GM19452 (cell line): ENCODE data around the gene SSBP4.

ENCODE experiments used
- ATAC-seq: cut with Tn5 transposase; IDR thresholded peaks from one replicate; pipeline ENCODE4 v1.9.1; 2021; ENCODE audit not compliant: unreplicated experiment

Gene SSBP4

DNA sequence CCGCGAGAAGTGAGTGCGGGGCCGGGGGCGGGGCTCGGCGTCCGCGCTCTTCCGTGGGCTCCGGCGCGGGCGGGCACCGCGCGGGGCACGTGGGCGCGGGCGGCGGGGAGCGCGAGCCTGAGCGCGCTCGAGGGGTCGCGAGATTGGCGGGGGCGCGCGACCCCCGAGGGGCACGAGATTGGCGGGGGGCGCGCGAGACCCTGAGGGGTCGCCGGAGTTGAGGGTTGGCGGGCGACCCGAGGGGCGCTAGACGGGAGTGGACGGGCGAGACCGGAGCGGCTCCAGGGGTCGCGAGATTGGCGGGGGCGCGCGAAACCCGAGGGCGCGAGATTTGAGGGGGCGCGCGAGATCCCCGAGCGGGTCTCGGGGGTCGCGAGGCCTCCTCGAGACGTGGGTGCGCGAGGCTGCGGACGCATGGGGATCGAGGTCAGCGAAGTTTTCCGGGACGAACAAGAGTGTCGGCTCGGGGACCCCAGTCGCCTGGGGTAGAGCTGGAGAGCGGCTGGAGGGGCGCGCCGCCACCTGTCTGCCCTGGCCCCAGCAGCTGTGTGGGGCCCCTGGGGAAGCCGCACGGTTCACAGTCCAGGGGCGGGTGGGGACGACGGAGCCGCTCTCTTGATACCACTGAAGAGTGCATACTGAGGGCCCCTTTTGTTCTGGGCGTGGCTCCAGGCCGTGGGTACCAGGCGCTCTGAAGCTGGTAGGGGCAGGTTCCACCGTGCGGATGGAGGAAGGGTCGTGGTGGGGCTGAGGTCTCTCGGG is 682 bp downstream of the SSBP4 start:
- ATAC-seq, result peak; percentile 15

- ATAC-seq, result no peak
Measured at GRCh38 chr19:18420930-18421329, 1.7 kb downstream of the SSBP4 start.

DNA sequence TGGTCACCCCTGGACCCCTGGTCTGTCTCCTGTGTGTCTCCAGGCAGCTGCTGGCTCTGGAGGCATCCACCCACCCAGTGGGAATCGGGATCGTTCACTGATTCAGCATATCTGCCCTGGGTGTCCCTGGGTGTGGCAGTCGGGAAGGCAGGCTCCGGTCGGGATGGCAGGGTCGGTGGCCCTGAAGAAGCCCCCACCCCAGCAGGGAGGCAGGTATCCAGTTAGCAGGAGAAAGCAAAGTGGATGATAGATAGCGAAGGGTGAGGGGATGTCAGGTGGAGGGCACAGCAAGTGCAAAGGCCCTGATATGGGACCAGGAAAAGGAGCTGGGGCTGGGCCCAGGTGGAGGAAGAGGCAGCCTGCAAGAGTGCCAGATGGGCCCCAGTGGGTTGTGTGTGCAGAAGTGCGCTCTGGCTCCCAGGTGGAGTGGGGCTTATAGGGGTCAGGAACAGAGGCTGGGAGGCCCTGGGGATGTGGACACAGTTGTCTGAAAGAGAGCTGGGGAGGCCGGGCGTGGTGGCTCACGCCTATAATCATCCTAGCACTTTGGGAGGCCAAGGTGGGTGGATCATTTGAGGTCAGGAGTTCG is 2.3 kb downstream of the SSBP4 start:
- ATAC-seq, result no peak

DNA sequence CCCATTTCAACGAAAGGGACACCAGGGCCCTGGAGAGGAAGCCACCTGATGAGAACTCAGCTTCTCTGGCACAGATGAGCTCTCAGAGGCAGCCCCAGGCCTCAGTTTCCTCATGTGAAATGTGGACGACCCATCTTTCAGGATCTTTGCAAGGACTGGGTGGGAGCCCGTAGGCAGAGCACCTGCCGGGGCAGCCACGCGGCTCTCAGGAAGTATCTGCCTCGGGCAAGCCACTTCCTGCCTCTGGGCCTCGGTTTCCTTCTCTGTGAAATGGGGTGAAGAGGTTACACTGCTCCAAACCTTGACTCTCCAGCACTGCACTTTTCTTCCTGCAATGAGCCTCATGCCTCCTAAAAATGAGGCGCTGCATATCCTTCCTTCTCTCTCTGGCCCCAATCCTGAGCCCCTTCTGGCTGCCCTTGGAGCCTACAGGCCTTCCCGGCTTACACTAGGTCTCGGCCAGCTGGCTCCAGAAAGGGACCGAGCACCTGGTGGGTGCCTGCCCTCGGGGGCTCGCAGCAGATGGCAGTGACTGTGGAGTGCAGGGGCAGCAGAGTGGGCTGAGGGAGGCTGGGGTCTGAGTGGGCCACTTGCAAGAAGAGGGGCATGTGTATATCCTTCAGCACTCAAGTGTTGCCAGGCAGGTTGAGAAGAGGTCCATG is 3.5 kb downstream of the SSBP4 start:
- no peak for ATAC-seq

GRCh38 chr19:18423258-18424020 is 4.2 kb downstream of the SSBP4 start:
- ATAC-seq, result no peak

DNA sequence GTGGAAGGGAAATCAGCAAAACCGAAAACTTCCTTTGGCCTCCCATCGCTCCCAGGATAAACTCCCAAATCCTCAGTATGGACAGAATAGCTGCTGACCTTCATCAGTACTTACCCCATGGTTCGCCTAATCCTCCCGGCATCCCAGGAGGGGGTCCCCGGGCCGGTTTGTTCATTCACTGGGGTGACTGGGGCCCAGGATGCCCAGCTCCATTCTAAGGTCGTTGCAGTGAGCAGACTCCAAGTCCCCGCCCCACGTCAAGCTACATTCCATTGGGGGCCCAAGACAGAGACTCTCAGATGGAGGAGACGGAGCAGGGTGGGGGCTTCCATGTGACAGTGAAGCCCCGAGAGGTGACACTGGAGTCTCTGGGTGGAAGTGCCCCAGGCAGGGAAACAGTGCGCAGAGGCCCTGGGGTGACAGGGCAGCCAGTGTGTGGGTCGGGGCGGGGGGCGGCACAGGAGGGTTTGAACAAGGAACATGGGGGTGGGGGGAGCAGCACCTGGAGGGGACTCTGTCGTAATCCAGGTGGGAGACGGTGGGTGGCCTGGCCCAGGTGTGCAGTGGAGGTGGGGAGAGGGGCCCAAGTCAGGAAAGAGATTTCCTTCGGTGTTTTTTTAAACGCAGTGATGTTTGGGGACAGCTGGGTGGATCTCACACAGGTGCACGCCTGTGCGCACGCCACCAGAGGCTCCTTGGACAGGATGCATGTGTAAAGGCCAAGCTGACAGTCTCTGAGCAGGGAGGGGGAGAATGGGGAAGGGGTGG is 5.1 kb downstream of the SSBP4 start:
- no peak for ATAC-seq

DNA sequence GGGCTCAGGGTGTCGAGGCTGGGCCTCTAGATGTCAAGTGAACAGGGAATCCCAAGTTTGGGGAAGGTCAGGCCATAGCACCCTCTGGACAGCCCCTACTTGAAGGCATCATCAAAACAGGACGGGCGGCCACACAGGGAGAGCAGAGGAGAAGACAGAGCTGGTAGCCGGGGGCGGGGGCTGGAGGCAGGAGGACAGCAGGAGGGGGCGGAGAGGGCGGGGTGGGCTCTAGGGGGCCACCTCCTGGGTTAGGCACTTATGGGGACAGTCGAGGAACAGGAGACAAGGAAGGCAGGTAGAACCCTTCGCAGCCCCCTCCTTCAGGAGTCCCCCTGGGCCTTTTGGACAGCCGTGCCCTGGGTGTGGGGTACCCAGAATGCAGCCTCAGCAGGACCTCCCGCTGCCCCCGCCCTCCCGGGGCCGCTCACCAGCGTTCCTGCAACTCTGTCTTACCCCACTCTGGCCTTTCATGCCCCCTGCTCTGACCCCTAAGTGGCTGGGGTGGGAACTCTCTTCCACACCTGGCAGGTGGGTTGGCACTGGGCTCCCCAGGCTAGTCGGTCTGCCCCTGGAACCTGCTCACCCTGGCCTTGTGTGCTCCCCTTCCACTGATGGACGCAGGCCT is 5.8 kb downstream of the SSBP4 start:
- ATAC-seq, result no peak

DNA sequence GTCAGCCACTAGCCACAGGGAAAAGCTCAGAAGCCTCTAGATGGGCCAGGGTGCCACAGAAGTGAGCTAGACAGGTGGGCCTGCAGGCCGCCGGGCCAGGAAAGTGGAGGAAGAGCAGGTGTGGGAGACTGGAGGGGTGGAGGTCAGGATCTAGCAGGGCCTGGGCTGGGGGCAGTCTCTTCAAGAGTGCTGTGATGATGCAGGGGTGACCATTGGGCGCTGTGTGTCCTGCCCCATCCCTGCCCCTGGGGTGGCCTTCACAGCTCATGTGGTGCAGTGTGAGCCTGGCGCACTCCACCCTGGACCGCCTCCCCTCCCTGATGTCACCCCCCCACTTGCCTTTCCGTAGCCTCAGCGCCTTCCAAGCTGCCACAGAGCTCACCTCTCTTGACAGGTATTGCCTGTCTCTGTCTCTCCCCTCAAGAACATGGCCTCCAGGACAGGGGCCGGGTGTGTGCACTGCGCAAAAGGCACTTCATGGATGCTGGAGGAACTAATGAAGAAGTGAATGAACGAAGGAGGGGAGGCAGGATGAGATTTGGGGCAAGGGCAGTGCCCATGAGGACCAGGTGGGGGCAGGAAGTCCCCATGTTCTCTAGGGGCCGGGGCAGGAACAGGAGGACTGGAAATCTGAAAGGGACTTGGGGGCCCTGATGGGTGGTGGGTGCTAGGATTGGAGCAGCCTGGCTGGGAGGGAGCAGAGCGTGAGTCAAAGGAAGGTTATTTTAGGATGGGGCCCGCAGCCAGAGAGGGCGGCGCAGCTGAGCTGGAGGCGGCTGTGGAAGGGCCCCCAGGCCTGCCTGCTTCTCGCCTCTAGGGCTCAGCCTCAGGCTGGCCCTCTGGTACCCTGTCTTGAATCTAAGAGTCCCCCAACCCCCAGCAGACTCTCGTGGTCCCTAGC is 6.6 kb downstream of the SSBP4 start:
- no peak for ATAC-seq

- no peak for ATAC-seq
Measured at GRCh38 chr19:18426416-18426767, 7.2 kb downstream of the SSBP4 start.

- no peak for ATAC-seq
Measured at GRCh38 chr19:18427080-18427742, 8.0 kb downstream of the SSBP4 start.

DNA sequence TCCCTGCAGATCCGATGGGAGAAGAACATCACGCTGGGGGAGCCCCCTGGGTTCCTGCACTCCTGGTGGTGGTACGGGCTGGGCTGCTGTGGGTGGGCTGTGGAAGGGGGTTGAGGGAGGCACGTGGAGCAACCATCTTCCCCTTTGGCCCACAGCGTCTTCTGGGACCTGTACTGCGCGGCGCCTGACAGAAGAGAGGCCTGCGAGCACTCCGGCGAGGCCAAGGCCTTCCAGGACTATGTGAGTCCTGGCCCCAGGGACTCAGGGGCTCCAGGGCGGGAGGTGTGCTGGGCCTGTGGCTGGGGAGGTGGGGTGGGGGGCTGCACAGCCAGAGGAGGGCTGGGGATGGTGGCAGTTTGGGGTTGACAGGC is 8.5 kb downstream of the SSBP4 start:
- no peak for ATAC-seq

DNA sequence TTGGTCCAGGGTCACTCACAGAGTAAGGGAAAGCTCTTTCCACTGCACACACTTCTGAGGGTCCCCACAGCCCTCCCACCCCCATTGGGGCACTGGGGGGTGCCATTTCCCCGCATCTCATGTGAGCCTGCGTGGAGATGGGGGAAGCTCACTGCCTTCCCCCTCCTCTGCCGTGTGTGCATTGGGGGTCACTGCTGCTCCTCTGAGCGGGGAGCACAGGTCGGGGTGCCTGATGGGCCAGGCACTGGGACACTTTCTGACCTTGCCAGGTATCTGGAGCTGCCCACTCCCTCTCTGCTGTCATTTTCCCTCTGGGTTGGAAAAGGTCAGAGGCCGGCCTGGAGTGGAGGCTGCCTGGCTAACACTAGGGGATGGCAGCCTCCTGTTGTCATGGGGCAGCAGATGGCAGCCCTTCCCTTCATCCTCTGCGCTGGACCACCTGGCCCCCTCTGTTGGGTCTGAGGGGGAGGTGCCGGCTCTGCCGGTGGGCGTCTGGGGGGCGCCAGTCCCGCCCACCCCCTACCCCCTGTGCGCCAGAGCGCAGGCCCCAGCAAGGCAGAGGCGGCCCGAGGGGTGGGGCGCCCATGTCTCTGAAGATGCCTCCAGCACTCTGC is 9.1 kb downstream of the SSBP4 start:
- ATAC-seq, result no peak

DNA sequence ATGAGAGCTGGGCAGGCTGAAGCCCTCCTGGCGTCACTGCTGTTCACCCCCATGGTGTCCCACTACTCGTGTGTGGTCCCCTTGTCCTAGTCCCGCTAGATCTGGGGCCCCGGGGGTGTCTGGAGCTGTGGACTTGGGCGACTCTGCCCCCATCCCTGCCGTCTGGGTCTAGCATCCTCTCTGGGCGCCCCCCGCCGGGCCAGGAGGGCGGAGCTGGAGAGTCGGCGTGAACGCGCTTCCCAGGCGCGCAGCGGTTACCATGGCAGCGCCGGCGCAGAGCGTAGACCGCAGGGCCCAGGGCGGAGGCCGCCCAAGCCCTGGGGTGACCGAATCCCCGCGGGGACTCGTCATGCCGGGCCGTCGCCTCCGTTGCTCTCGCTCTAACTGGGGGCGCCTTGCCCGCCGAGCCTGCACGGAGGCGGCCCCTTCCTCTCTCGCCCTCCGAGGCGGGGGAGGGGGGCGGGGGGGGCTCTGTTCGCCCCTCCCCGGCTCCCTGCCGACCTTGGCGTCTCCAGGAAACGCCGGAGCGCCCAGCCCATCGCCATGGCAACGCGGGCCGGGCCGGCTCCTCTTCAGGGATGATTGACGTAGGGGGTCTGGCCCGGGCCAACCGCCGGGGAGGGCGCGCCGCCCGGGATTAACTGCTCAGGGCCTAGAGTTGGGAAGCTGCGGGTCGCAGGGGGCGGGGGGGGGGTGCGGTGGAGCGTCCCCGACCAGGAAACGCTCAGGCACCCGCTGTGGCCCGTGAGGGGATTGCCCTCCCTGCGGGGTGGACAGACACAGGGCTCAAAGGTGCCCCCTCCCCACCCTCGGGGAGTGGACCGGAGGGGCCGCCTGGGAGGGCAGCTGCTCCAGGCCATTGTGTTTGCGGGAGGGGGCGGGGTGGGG is 9.8 kb downstream of the SSBP4 start:
- peak; percentile 71 for ATAC-seq

GRCh38 chr19:18429717-18430416 is 10.7 kb downstream of the SSBP4 start:
- ATAC-seq, result no peak

GRCh38 chr19:18430417-18431144 is 11.4 kb downstream of the SSBP4 start:
- ATAC-seq, result no peak
